Fibroblast of mammary gland (primary cell): ENCODE results near the gene CHRNB2.

Experiments used
- DNase-seq: peaks from one replicate; pipeline ENCODE4 v3.0.0-alpha.2; 2010; ENCODE audit warnings: low read depth
- H3K4me3 ChIP-seq: 2 replicates; pipeline ENCODE4 v1.5.1; 2011; ENCODE audit warnings: low read depth, mild to moderate bottlenecking, low read length, moderate library complexity; ENCODE audit not compliant: control insufficient read depth
- TF ChIP-seq, protein P1 (sequence below): conservative IDR thresholded peaks from 2 replicates; pipeline ENCODE4 v1.5.1; 2011; ENCODE audit warnings: low read depth, low read length, inconsistent platforms; ENCODE audit not compliant: control insufficient read depth, insufficient read depth

Gene CHRNB2

DNA sequence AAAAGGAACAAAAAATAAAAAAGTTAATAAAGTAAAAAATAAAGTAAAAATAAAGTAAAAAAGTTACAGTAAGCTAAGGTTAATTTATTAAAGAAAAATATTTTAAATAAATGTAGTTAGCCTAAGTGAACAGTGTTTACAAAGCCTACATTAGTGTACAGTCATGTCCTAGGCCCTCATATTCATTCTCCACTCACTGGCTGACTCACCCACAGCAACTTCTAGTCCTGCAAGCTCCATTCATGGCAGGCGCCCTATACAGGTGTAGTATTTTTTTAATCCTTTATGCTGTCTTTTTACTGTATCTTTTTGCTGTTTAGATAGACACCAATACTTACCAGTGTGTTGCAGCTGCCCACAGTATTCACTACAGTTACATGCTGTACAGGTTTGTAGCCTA lies 28.0 kb downstream of the CHRNB2 start:
- no peak overlapping the region for H3K4me3 ChIP-seq
- TF ChIP-seq, protein P1, sequence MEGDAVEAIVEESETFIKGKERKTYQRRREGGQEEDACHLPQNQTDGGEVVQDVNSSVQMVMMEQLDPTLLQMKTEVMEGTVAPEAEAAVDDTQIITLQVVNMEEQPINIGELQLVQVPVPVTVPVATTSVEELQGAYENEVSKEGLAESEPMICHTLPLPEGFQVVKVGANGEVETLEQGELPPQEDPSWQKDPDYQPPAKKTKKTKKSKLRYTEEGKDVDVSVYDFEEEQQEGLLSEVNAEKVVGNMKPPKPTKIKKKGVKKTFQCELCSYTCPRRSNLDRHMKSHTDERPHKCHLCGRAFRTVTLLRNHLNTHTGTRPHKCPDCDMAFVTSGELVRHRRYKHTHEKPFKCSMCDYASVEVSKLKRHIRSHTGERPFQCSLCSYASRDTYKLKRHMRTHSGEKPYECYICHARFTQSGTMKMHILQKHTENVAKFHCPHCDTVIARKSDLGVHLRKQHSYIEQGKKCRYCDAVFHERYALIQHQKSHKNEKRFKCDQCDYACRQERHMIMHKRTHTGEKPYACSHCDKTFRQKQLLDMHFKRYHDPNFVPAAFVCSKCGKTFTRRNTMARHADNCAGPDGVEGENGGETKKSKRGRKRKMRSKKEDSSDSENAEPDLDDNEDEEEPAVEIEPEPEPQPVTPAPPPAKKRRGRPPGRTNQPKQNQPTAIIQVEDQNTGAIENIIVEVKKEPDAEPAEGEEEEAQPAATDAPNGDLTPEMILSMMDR, result no peak
- peak; percentile 63 for DNase-seq

GRCh38 chr1:154598871-154599635 lies 31.5 kb downstream of the CHRNB2 start:
- no peak overlapping the region for H3K4me3 ChIP-seq
- TF ChIP-seq, protein P1, result no peak
- peak; percentile 19 for DNase-seq

- TF ChIP-seq, protein P1, result no peak
- H3K4me3 ChIP-seq, result no peak overlapping the region
- peak; percentile 24 for DNase-seq
Observed at GRCh38 chr1:154599658-154600057, 32.1 kb downstream of the CHRNB2 start.

DNA sequence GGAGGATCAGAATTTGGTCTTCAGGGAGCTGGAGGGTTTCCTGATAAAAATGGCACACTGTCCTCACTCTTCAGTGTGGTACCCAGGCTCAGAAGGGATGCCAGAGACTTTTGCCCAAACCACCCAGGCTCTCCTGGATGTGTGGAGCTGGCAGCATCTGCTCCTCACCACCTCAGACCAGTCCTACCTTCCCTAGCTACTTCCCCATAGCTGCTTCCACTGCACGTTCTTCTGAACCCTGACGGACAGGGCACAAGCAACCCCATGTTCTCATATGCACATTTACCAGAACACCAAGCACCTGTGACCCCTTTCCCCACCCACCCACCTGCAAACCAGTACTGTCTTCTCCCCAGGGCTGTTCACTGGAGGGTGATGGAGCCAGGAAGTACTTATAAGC lies 35.7 kb downstream of the CHRNB2 start:
- no peak overlapping the region for H3K4me3 ChIP-seq
- DNase-seq, result no peak

GRCh38 chr1:154605534-154605933 lies 38.0 kb downstream of the CHRNB2 start:
- no peak overlapping the region for H3K4me3 ChIP-seq
- TF ChIP-seq, protein P1, result no peak
- DNase-seq, result no peak

More for the DNA sequence above, 35.7 kb downstream of the CHRNB2 start:
- TF ChIP-seq, protein P1, result no peak

DNA sequence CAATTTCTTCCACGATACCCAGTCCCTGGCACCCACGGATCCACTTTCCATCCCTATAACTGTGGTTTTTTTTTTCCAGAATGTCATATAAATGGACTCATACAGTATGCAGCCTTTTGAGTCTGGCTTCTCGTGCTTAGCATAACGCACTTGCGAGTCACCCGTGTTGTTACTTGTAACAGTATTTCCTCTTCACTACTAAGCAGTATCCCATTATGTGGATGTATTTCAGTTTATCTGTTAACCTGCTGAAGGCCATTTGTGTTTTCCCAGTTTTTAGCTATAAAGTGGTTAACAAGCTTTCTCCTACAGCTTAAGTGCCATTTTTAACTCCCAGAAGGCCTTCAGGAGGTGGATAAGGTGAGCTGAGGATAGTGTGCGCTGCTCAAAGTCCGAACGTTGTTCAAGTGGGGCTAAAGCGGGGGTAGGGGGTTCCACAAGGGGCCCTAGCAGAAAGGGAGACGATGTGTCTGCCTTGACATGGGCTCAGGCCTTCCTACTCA lies 39.6 kb downstream of the CHRNB2 start:
- peak; percentile 58 for DNase-seq
- TF ChIP-seq, protein P1, result no peak
- peak overlapping the region; percentile 82 for H3K4me3 ChIP-seq
